HG03442 (cell line): ENCODE results near the gene KBTBD7.

Experiments used
- ATAC-seq: cut with Tn5 transposase; IDR thresholded peaks from one replicate; pipeline ENCODE4 v1.9.1; 2021; ENCODE audit warnings: mild to moderate bottlenecking, moderate library complexity; ENCODE audit not compliant: unreplicated experiment

KBTBD7 gene

DNA sequence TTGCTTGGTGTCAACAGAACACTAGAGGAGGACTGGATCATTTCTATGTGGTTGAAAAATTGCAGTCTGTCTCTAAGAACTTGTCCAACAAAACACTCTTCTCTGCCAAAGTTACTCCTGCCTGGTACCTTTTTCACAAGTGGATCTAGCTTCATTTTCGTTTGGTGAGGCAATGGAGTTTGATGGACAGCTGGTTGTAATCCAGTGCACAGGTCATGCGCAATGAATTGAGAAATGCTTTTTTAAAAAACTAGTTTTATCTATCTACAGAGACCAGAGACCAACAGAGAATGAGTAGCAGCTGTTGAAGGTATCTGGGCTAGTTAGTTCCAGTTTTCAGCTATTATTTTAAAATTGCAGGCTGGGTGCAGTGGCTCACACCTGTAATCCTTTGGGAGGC is 49.8 kb downstream of the KBTBD7 start:
- no peak for ATAC-seq
